Measurements from ENCODE around the gene SF3B5.
A peak's percentile ranks its signal among the peaks of the same experiment; 100 is the strongest.
"Not testable (repeated sequence)": the region's sequence is repeated elsewhere in the genome, so short reads cannot be mapped to it uniquely, and the experiment has no call there.

Gene SF3B5

GRCh38 chr6:144104488-144104887 is 9.1 kb upstream of the SF3B5 start:
- no peak for DNase-seq

- DNase-seq, result no peak
Observed at GRCh38 chr6:144103026-144103563, 7.7 kb upstream of the SF3B5 start.

GRCh38 chr6:144098993-144099392 is 3.6 kb upstream of the SF3B5 start:
- no peak for DNase-seq

- DNase-seq, result no peak
Observed at GRCh38 chr6:144094731-144095133, 641 bp downstream of the SF3B5 start.

- no peak for DNase-seq
Observed at GRCh38 chr6:144093658-144094057, 1.7 kb downstream of the SF3B5 start.

GRCh38 chr6:144093236-144093635 is 2.1 kb downstream of the SF3B5 start:
- DNase-seq, result no peak

GRCh38 chr6:144090384-144090783 is 5.0 kb downstream of the SF3B5 start:
- no peak for DNase-seq

GRCh38 chr6:144087789-144088426 is 7.5 kb downstream of the SF3B5 start:
- no peak for DNase-seq

- no peak for DNase-seq
Observed at GRCh38 chr6:144086959-144087358, 8.4 kb downstream of the SF3B5 start.

GRCh38 chr6:144083172-144083571 is 12.2 kb downstream of the SF3B5 start:
- DNase-seq, result no peak

GRCh38 chr6:144082412-144082811 is 13.0 kb downstream of the SF3B5 start:
- DNase-seq, result not testable (repeated sequence)

- DNase-seq, result no peak
Observed at GRCh38 chr6:144077871-144078270, 17.5 kb downstream of the SF3B5 start.

- no peak for DNase-seq
Observed at GRCh38 chr6:144075875-144076274, 19.5 kb downstream of the SF3B5 start.

GRCh38 chr6:144075187-144075586 is 20.2 kb downstream of the SF3B5 start:
- no peak for DNase-seq

GRCh38 chr6:144073024-144073423 is 22.3 kb downstream of the SF3B5 start:
- DNase-seq, result no peak

GRCh38 chr6:144069506-144069905 is 25.9 kb downstream of the SF3B5 start:
- no peak for DNase-seq

GRCh38 chr6:144068794-144069193 is 26.6 kb downstream of the SF3B5 start:
- no peak for DNase-seq

GRCh38 chr6:144066741-144067484 is 28.5 kb downstream of the SF3B5 start:
- no peak for DNase-seq

GRCh38 chr6:144066255-144066654 is 29.1 kb downstream of the SF3B5 start:
- no peak for DNase-seq

GRCh38 chr6:144065213-144065660 is 30.1 kb downstream of the SF3B5 start:
- DNase-seq, result no peak

- DNase-seq, result peak; percentile 23
Observed at GRCh38 chr6:144064402-144065212, 30.8 kb downstream of the SF3B5 start.

- DNase-seq, result peak; percentile 87
Observed at GRCh38 chr6:144063744-144064401, 31.5 kb downstream of the SF3B5 start.

GRCh38 chr6:144063246-144063743 is 32.1 kb downstream of the SF3B5 start:
- peak; percentile 66 for DNase-seq
